Upper lobe of left lung (tissue), 6 donors: ENCODE results near the gene GCH1. TPM values are rescaled to one million over a fixed set of nuclear protein-coding genes. Genes with fewer than 3 reads are reported as not detected.
"Not testable (repeated sequence)": the region's sequence is repeated elsewhere in the genome, so short reads cannot be mapped to it uniquely, and the experiment has no call there.

Experiments used
- ATAC-seq, 2 donors: fragments of 200-7000 bp; cut with Tn5 transposase; one replicate each; pipeline ENCODE4 v1.9.1; 2022; ENCODE audit warnings: mild to moderate bottlenecking in 2 of 2, moderate library complexity in 2 of 2; ENCODE audit not compliant: low FRiP score in 2 of 2
- DNase-seq, 2 donors: peaks; one replicate each; pipeline ENCODE4 v3.0.0-alpha.2; 2019 to 2020
- H3K27ac ChIP-seq, 4 donors: fragments of 200-600 bp; sonication (generic); one replicate each; pipeline ENCODE4 v1.5.1; 2016 to 2019
- H3K27me3 ChIP-seq, 4 donors: fragments of 200-600 bp; sonication (generic); one replicate each; pipeline ENCODE4 v1.5.1; 2017 to 2019
- H3K36me3 ChIP-seq, 4 donors: fragments of 200-600 bp; sonication (generic); one replicate each; pipeline ENCODE4 v1.5.1; 2016 to 2019
- H3K4me1 ChIP-seq, 4 donors: fragments of 200-600 bp; sonication (generic); one replicate each; pipeline ENCODE4 v1.5.1; 2018 to 2019
- H3K4me3 ChIP-seq, 4 donors: fragments of 200-600 bp; sonication (generic); one replicate each; pipeline ENCODE4 v1.5.1; 2017 to 2019; ENCODE audit warnings: mild to moderate bottlenecking in 2 of 4, moderate library complexity in 1 of 4
- H3K9me3 ChIP-seq, 4 donors: fragments of 200-600 bp; sonication (generic); one replicate each; pipeline ENCODE4 v1.5.1; 2018 to 2019
- CTCF ChIP-seq, 6 experiments: fragments of 450-650 bp in 4 of 6; fragments of 200-600 bp in 2 of 6; sonication (generic) in 2 of 6; IDR thresholded peaks; one replicate each; pipeline ENCODE4 v1.5.1; 2016 to 2019; ENCODE audit warnings: antibody characterized with exemption in 6 of 6
- EP300 ChIP-seq, 4 donors: sonication (generic); formaldehyde crosslinking; IDR thresholded peaks; one replicate each; pipeline ENCODE4 v1.5.1; 2017; ENCODE audit warnings: antibody characterized with exemption in 4 of 4, control low read depth in 2 of 4
- POLR2A ChIP-seq, 4 donors: fragments of 450-650 bp; IDR thresholded peaks; one replicate each; pipeline ENCODE4 v1.5.1; 2016 to 2017; ENCODE audit warnings: antibody characterized with exemption in 4 of 4, mild to moderate bottlenecking in 2 of 4
- POLR2AphosphoS5 ChIP-seq, 2 donors: sonication (generic); formaldehyde crosslinking; IDR thresholded peaks; one replicate each; pipeline ENCODE4 v1.5.1; 2017; ENCODE audit warnings: antibody characterized with exemption in 2 of 2
- WGBS, 2 donors: methylation state at CpG; one replicate each; pipeline ENCODE4 v1.1.5; 2017 to 2018; 5-methylcytosine and 5-hydroxymethylcytosine counted together
- total RNA-seq, 6 donors: library from RNA; depleted of rRNA in 4 of 6; stranded (reverse); fragments of >200 nt in 4 of 6; gene quantifications; one replicate each; pipeline versions ENCODE4 v1.1.0 to v1.2.1, GENCODE V29; 2016 to 2021
- donor health status: DM: no; HTN: no; CAD: no; lungs with moderate emphysema.
- donor health status: DM: no; HTN: yes; CAD: no; lungs with severe emphysema.

GCH1 gene
- total RNA-seq, 6 donors from 2014 or later: 7.9 to 26.3 (median 19.5) TPM

- no peak for ATAC-seq
Observed at GRCh38 chr14:54931101-54931500, 28.5 kb upstream of the GCH1 start.

GRCh38 chr14:54929556-54929955, 26.9 kb upstream of the GCH1 start:
- no peaks in the 10 kb centered on the region for H3K36me3 ChIP-seq
- TF ChIP-seq CTCF (IDR thresholded peaks at IDR 0.05): no peak
- TF ChIP-seq POLR2AphosphoS5 (IDR thresholded peaks at IDR 0.05): no peak
- no peak for TF ChIP-seq EP300 (IDR thresholded peaks at IDR 0.05)
- no peak for TF ChIP-seq POLR2A (IDR thresholded peaks at IDR 0.05)
- no peaks in the 10 kb centered on the region for H3K27me3 ChIP-seq
- H3K4me1 ChIP-seq: no peaks in the 10 kb centered on the region
- H3K4me3 ChIP-seq: no peak overlapping the region
- H3K9me3 ChIP-seq: no peaks in the 10 kb centered on the region
- ATAC-seq (no peak), DNase-seq (no peak)
- no peak overlapping the region for H3K27ac ChIP-seq

More at GRCh38 chr14:54931101-54931500, 28.5 kb upstream of the GCH1 start:
- DNase-seq: no peak
- no peaks in the 10 kb centered on the region for H3K4me1 ChIP-seq
- no peaks in the 10 kb centered on the region for H3K9me3 ChIP-seq
- H3K27me3 ChIP-seq: no peaks in the 10 kb centered on the region
- 94 to 97% methylated on average over 1 of the region's 1 CpG for whole genome bisulfite sequencing, 2 donors
- no peak overlapping the region for H3K4me3 ChIP-seq
- H3K27ac ChIP-seq: no peak overlapping the region
- H3K36me3 ChIP-seq: no peaks in the 10 kb centered on the region
- TF ChIP-seq EP300 (IDR thresholded peaks at IDR 0.05): no peak
- no peak for TF ChIP-seq CTCF (IDR thresholded peaks at IDR 0.05)
- TF ChIP-seq POLR2A (IDR thresholded peaks at IDR 0.05): no peak
- no peak for TF ChIP-seq POLR2AphosphoS5 (IDR thresholded peaks at IDR 0.05)

GRCh38 chr14:54928216-54928615, 25.6 kb upstream of the GCH1 start:
- ATAC-seq: no peak
- H3K27ac ChIP-seq: no peak overlapping the region
- H3K36me3 ChIP-seq: no peaks in the 10 kb centered on the region
- no peaks in the 10 kb centered on the region for H3K27me3 ChIP-seq
- H3K9me3 ChIP-seq: no peaks in the 10 kb centered on the region
- TF ChIP-seq EP300 (IDR thresholded peaks at IDR 0.05): no peak
- TF ChIP-seq POLR2A (IDR thresholded peaks at IDR 0.05): no peak
- no peak for TF ChIP-seq CTCF (IDR thresholded peaks at IDR 0.05)
- no peak for TF ChIP-seq POLR2AphosphoS5 (IDR thresholded peaks at IDR 0.05)
- H3K4me3 ChIP-seq: no peak overlapping the region
- DNase-seq: no peak
- no peaks in the 10 kb centered on the region for H3K4me1 ChIP-seq

GRCh38 chr14:54927551-54927950, 24.9 kb upstream of the GCH1 start:
- ATAC-seq (no peak), DNase-seq (no peak)
- Histone ChIP-seq H3K36me3 (no peaks in the 10 kb centered on the region), H3K9me3 (no peaks in the 10 kb centered on the region), H3K4me3 (no peak overlapping the region), H3K4me1 (no peaks in the 10 kb centered on the region), H3K27me3 (no peaks in the 10 kb centered on the region), H3K27ac (no peak overlapping the region)
- 71 to 86% methylated on average over 1 of the region's 1 CpG for WGBS, 2 donors
- TF ChIP-seq CTCF (IDR thresholded peaks at IDR 0.05): no peak
- TF ChIP-seq POLR2A (IDR thresholded peaks at IDR 0.05): no peak
- TF ChIP-seq EP300 (IDR thresholded peaks at IDR 0.05): no peak
- TF ChIP-seq POLR2AphosphoS5 (IDR thresholded peaks at IDR 0.05): no peak

- WGBS, 2 donors: 89 to 91% methylated on average over 5 of the region's 5 CpGs
- not testable (repeated sequence) for H3K36me3 ChIP-seq
Observed at GRCh38 chr14:54926570-54926969, 23.9 kb upstream of the GCH1 start.

More at GRCh38 chr14:54926570-54926969, 23.9 kb upstream of the GCH1 start:
- H3K9me3 ChIP-seq, DNase-seq, H3K4me3 ChIP-seq, ATAC-seq, H3K4me1 ChIP-seq, H3K27ac ChIP-seq, H3K27me3 ChIP-seq: not testable (repeated sequence)
